ENCODE results near the gene DPF3. TPM values are rescaled to one million over a fixed set of nuclear protein-coding genes. Genes with fewer than 3 reads are reported as not detected.

Gene DPF3
- total RNA-seq, 1 donor from 2014 or later, result 1.4 TPM

GRCh38 chr14:72904218-72904617, 10.3 kb upstream of the DPF3 start:
- no peak for DNase-seq

- no peak for DNase-seq
These were observed 9.8 kb upstream of the DPF3 start for GRCh38 chr14:72903716-72904115.

- no peak for DNase-seq
These were observed 9.1 kb upstream of the DPF3 start for GRCh38 chr14:72902801-72903530.

GRCh38 chr14:72901361-72901760, 7.5 kb upstream of the DPF3 start:
- no peak for DNase-seq

- no peak for DNase-seq
These were observed 4.5 kb upstream of the DPF3 start for GRCh38 chr14:72898448-72898847.

GRCh38 chr14:72894623-72895378, 900 bp upstream of the DPF3 start:
- peak; percentile 48 for DNase-seq

GRCh38 chr14:72894323-72894622, 372 bp upstream of the DPF3 start:
- no peak for DNase-seq

- DNase-seq, result peak; percentile 49
These were observed 844 bp downstream of the DPF3 start for GRCh38 chr14:72892879-72893635.

GRCh38 chr14:72892103-72892878, 1.6 kb downstream of the DPF3 start:
- DNase-seq, result peak; percentile 63

- DNase-seq, result no peak
These were observed 2.2 kb downstream of the DPF3 start for GRCh38 chr14:72891666-72892102.

- no peak for DNase-seq
These were observed 4.5 kb downstream of the DPF3 start for GRCh38 chr14:72889366-72889765.

- no peak for DNase-seq
These were observed 5.2 kb downstream of the DPF3 start for GRCh38 chr14:72888636-72889201.

GRCh38 chr14:72888192-72888591, 5.7 kb downstream of the DPF3 start:
- DNase-seq, result no peak

GRCh38 chr14:72887514-72887913, 6.4 kb downstream of the DPF3 start:
- DNase-seq, result no peak

GRCh38 chr14:72884386-72884785, 9.5 kb downstream of the DPF3 start:
- no peak for DNase-seq

- peak; percentile 93 for DNase-seq
These were observed 9.9 kb downstream of the DPF3 start for GRCh38 chr14:72883961-72884360.

GRCh38 chr14:72883109-72883508, 10.8 kb downstream of the DPF3 start:
- no peak for DNase-seq

GRCh38 chr14:72882463-72882862, 11.4 kb downstream of the DPF3 start:
- no peak for DNase-seq

- no peak for DNase-seq
These were observed 11.9 kb downstream of the DPF3 start for GRCh38 chr14:72882047-72882446.

GRCh38 chr14:72881543-72881942, 12.4 kb downstream of the DPF3 start:
- DNase-seq, result no peak

- no peak for DNase-seq
These were observed 13.1 kb downstream of the DPF3 start for GRCh38 chr14:72880820-72881219.

GRCh38 chr14:72880164-72880563, 13.7 kb downstream of the DPF3 start:
- DNase-seq, result no peak
